BLaER1 treated with 17β-estradiol and CSF1 and Interleukin-3, amounts not matched to agents 10 nM and 100 nM (cell line): ENCODE measurements around the gene SZT2.
"Not testable (repeated sequence)": the region's sequence is repeated elsewhere in the genome, so short reads cannot be mapped to it uniquely, and the experiment has no call there.

Experiments used
- H3K27ac ChIP-seq, 11 experiments: shearing (Covaris generic); formaldehyde crosslinking; 2 replicates each; pipeline ENCODE4 v1.8.1; 2022
- H3K27me3 ChIP-seq, 11 experiments: shearing (Covaris generic); formaldehyde crosslinking; 2 replicates each; pipeline ENCODE4 v1.8.1; 2022
- H3K36me3 ChIP-seq, 11 experiments: shearing (Covaris generic); formaldehyde crosslinking; 2 replicates each; pipeline ENCODE4 v1.8.1; 2022
- H3K4me1 ChIP-seq, 10 experiments: shearing (Covaris generic); formaldehyde crosslinking; 2 replicates each; pipeline ENCODE4 v1.8.1; 2022
- H3K4me2 ChIP-seq, 11 experiments: shearing (Covaris generic); formaldehyde crosslinking; 2 replicates each; pipeline ENCODE4 v1.8.1; 2022
- H3K4me3 ChIP-seq, 10 experiments: shearing (Covaris generic); formaldehyde crosslinking; 2 replicates each; pipeline ENCODE4 v1.8.1; 2022
- H3K9ac ChIP-seq, 11 experiments: shearing (Covaris generic); formaldehyde crosslinking; 2 replicates each; pipeline ENCODE4 v1.8.1; 2022
- H3K9me3 ChIP-seq, 11 experiments: shearing (Covaris generic); formaldehyde crosslinking; replicated peaks in 1 of 11; 2 replicates each; pipeline ENCODE4 v1.8.1; 2022
- H4K20me1 ChIP-seq, 11 experiments: shearing (Covaris generic); formaldehyde crosslinking; 2 replicates each; pipeline ENCODE4 v1.8.1; 2022
- Cebpa-rat ChIP-seq, 11 experiments: shearing (Covaris generic); IDR thresholded peaks; 2 replicates each; pipeline ENCODE4 v1.8.1; 2022

SZT2 gene

GRCh38 chr1:43366601-43367025 lies 23.1 kb upstream of the SZT2 start:
- no peak for TF ChIP-seq Cebpa-rat (IDR thresholded peaks at IDR 0.05)
- H3K9me3 ChIP-seq = no peaks in the 10 kb centered on the region
- H3K36me3 ChIP-seq = peaks cover 41 to 55% (median 47%) of the 10 kb centered on the region in 11 experiments
- peak overlapping the region; percentile 91 to 100 (median 100) for H3K4me2 ChIP-seq
- H4K20me1 ChIP-seq = peaks cover 5 to 54% (median 44%) of the 10 kb centered on the region in 11 experiments; a peak in 18 of 22 replicates
- no peaks in the 10 kb centered on the region for H3K27me3 ChIP-seq
- peak overlapping the region; percentile 85 to 96 (median 93) for H3K9ac ChIP-seq
- peak overlapping the region; percentile 80 to 92 (median 84) for H3K4me3 ChIP-seq
- peak overlapping the region; percentile 83 to 97 (median 88); a peak in 21 of 22 replicates for H3K27ac ChIP-seq
- H3K4me1 ChIP-seq = peaks cover 39 to 76% (median 67%) of the 10 kb centered on the region in 10 experiments

DNA sequence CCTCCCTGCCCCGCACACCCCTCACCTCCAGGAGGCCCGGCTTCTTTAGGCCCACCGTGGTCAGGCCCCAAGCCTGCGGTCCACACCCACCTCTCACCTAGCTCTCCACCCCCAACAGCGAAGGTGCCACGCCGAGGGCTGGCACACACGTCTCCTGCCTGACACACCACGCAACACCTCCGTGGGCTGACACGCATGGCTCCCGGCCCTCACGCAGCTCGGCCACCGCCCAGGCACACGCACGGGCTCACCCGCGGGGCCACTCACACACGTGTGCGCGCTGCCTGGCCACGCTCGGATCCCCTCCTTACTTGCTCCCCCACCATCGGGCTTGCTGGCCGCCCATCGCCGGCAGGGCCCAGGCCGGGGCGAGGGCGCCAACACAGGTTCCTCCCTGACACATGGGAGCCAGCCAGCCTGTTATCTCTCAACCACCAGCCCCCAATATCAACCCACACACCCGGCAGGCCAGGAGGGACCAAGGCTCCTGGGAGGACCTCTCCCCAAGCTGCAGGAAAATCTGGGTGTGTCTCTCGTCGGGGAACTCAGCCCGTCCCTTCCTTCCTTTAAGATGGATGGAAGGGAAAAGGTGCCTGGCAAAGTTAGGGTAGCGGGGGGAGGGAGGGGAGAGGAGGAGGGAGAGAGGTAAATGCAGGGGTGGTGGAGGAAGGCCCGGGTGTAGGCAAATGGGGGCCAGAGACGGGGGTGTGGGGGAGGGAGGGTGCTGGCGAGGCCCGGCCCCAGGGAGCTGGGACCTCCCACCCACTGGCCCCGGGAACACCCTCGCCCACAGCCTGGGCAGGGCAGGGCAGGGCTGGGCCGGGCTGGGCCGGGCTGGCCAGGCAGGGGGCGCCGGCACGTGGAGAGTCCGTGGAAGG lies 22.4 kb upstream of the SZT2 start:
- TF ChIP-seq Cebpa-rat (IDR thresholded peaks at IDR 0.05) = no peak
- Histone ChIP-seq H3K27ac (peak overlapping the region; percentile 83 to 97 (median 88)), H3K9me3 (no peaks in the 10 kb centered on the region), H3K4me3 (peak overlapping the region; percentile 80 to 92 (median 84)), H3K9ac (peak overlapping the region; percentile 85 to 96 (median 93)), H3K36me3 (peaks cover 35 to 51% (median 41%) of the 10 kb centered on the region in 11 experiments), H3K27me3 (no peaks in the 10 kb centered on the region), H4K20me1 (peaks cover 5 to 48% (median 38%) of the 10 kb centered on the region in 11 experiments; a peak in 17 of 22 replicates), H3K4me2 (peak overlapping the region; percentile 91 to 100 (median 100)), H3K4me1 (peaks cover 33 to 71% (median 60%) of the 10 kb centered on the region in 10 experiments)

- peak within 1 kb of the TSS; percentile 80 to 92 (median 84) for H3K4me3 ChIP-seq
- H3K4me1 ChIP-seq = peaks cover 27 to 71% (median 55%) of the 10 kb centered on the region in 10 experiments
- TF ChIP-seq Cebpa-rat (IDR thresholded peaks at IDR 0.05) = no peak
- H4K20me1 ChIP-seq = peaks cover 5 to 40% (median 34%) of the 10 kb centered on the region in 11 experiments; a peak in 17 of 22 replicates
- H3K9ac ChIP-seq = peak within 1 kb of the TSS; percentile 85 to 96 (median 93)
- peak within 1 kb of the TSS; percentile 94 to 100 (median 100) for H3K4me2 ChIP-seq
- H3K9me3 ChIP-seq = no peaks in the 10 kb centered on the region
- peak within 1 kb of the TSS; percentile 83 to 97 (median 88) for H3K27ac ChIP-seq
- H3K27me3 ChIP-seq = no peaks in the 10 kb centered on the region
- peaks cover 27 to 51% (median 33%) of the 10 kb centered on the region in 11 experiments for H3K36me3 ChIP-seq
Measured at GRCh38 chr1:43367904-43368645, 21.6 kb upstream of the SZT2 start, which contains the start of gene ELOVL1. Gene ELOVL1 (minus strand): TSS chr1:43368011. CDS start chr1:43365609, 2,402 bp downstream.

DNA sequence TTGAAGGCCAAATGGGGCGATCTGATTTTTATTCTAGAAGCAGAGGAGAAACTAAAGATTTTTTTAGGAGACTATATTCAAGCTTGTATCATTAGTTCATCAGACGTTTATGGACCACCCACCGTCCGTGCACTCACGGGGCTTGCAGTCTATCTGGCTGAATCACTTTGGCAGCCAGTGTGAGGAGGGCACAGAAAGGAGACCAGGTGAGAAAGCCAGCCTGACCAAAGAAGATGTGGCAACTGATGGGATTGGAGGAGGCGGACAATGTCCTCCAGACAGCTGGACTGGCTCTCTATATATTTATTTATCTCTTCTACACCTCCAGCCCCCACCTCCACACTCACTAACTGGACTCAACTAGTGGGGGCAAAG lies 21.1 kb upstream of the SZT2 start:
- TF ChIP-seq Cebpa-rat (IDR thresholded peaks at IDR 0.05) = no peak

GRCh38 chr1:43369779-43370178 lies 19.9 kb upstream of the SZT2 start:
- H3K27ac ChIP-seq, H3K9me3 ChIP-seq, H3K4me3 ChIP-seq, H3K27me3 ChIP-seq: not testable (repeated sequence)
- H3K9ac ChIP-seq = 0 out of 22 replicates have a peak overlapping the region, but pooled peaks of 1 of the 11 experiments have one; percentile 22
- H3K4me1 ChIP-seq = peaks cover 27 to 65% (median 42%) of the 10 kb centered on the region in 10 experiments
- H3K4me2 ChIP-seq = peak overlapping the region in 6 of 11 experiments; percentile 9 to 100 (median 68); a peak in 8 of 22 replicates
- H3K36me3 ChIP-seq = peaks cover 9 to 35% (median 16%) of the 10 kb centered on the region in 11 experiments
- H4K20me1 ChIP-seq = peaks cover 5 to 26% (median 22%) of the 10 kb centered on the region in 11 experiments; a peak in 15 of 22 replicates

More for the DNA sequence above, 21.1 kb upstream of the SZT2 start:
- Histone ChIP-seq H3K27me3 (no peaks in the 10 kb centered on the region), H4K20me1 (peaks cover 5 to 37% (median 31%) of the 10 kb centered on the region in 11 experiments; a peak in 17 of 22 replicates), H3K4me2 (peak overlapping the region; percentile 92 to 100 (median 99)), H3K27ac (peak overlapping the region; percentile 70 to 97 (median 88)), H3K36me3 (peaks cover 21 to 47% (median 28%) of the 10 kb centered on the region in 11 experiments), H3K9ac (peak overlapping the region; percentile 85 to 96 (median 93)), H3K4me3 (peak overlapping the region; percentile 80 to 92 (median 84)), H3K4me1 (peaks cover 27 to 71% (median 52%) of the 10 kb centered on the region in 10 experiments), H3K9me3 (no peaks in the 10 kb centered on the region)

DNA sequence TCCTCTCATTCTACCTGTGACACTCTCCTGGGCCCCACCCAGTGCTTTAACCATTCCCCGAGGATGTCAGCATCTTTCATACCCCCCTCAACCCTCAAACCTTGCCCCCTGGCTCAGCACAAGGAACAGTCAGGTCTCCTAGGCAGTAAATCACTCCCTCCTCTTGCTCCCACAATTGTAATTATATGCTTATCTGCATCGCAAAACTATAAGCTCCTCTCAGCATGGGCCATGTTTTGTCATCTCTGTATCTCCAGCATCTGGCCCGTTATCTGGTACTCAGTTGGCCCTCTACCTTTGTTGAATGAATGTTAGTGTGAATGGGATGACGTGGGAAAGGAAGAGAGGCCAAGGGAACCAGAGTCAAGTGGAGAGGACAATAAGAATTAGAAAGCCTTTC lies 19.1 kb upstream of the SZT2 start:
- peak overlapping the region in 2 of 11 experiments; percentile 20 to 100; a peak in 1 of 22 replicates for H3K4me2 ChIP-seq
- TF ChIP-seq Cebpa-rat (IDR thresholded peaks at IDR 0.05) = no peak

GRCh38 chr1:43372172-43372571 lies 17.5 kb upstream of the SZT2 start:
- H3K4me2 ChIP-seq = no peak overlapping the region
- peaks cover 0 to 4% (median 0%) of the 10 kb centered on the region in 11 experiments; a peak in 4 of 22 replicates for H4K20me1 ChIP-seq

More for the DNA sequence above, 19.1 kb upstream of the SZT2 start:
- Histone ChIP-seq H3K27me3 (no peaks in the 10 kb centered on the region), H3K4me1 (peaks cover 23 to 59% (median 35%) of the 10 kb centered on the region in 10 experiments), H3K9me3 (no peaks in the 10 kb centered on the region), H3K9ac (no peak overlapping the region), H3K4me3 (no peak overlapping the region), H3K27ac (no peak overlapping the region), H3K36me3 (peaks cover 2 to 32% (median 8%) of the 10 kb centered on the region in 11 experiments; a peak in 21 of 22 replicates), H4K20me1 (peaks cover 5 to 18% (median 15%) of the 10 kb centered on the region in 11 experiments; a peak in 15 of 22 replicates)

More at GRCh38 chr1:43372172-43372571, 17.5 kb upstream of the SZT2 start:
- Histone ChIP-seq H3K9ac (no peak overlapping the region), H3K9me3 (no peaks in the 10 kb centered on the region), H3K36me3 (peaks cover 0 to 37% (median 6%) of the 10 kb centered on the region in 11 experiments; a peak in 7 of 22 replicates), H3K4me1 (peaks cover 8 to 53% (median 20%) of the 10 kb centered on the region in 10 experiments), H3K27me3 (no peaks in the 10 kb centered on the region), H3K4me3 (no peak overlapping the region), H3K27ac (no peak overlapping the region)
- TF ChIP-seq Cebpa-rat (IDR thresholded peaks at IDR 0.05) = no peak
